ENCODE measurements around the gene AKIRIN1.

Gene AKIRIN1

GRCh38 chr1:38997901-38998190 is 6.8 kb downstream of the AKIRIN1 start:
- no peaks in the 10 kb centered on the region; the same call in 1 of the 2 replicates for H4K20me1 ChIP-seq (ENCODE audit: insufficient read depth, low read length)

DNA sequence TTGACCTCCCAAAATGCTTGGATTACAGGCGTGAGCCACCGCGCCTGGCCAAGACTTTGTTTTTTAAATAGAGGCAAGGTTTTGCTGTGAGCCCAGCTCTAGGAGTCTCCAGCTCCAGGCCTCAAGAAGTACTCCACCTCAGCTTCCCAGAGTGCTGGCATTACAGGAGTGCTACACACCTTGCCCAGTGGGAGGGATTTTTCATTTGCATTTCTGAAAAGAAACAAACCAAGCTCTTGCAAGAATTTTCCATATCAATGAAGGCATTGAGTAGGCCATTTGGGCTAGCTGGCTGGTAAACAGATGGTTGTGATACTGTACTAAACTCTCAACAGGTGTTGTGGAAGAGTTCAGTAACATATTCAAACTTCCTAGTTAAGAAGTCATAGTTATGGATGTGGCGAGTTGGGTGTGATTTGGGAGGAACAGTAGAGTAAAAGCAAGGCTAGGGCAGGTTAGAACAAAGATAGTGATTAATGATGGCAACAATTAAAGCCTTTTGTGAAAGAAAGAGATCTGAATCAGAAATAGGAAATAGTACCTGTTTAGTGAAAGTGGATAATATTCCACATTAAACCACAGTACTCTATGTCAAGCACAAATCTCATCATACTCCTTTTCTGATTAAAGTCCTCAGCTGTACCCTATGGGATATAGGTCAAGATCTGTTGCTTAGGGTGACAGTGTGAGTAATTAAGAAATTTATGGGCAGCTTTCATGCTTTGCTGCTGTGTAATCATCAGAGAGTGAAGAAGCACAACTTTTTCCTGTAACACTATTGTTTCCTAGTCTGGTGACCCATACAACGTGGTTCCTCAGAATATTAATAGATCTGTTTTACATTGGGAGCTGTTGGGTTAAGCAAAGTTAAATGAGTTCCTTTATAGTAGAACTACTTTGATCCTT is 10.7 kb downstream of the AKIRIN1 start:
- Histone ChIP-seq H4K20me1 (ENCODE audit: insufficient read depth, low read length) (no peaks in the 10 kb centered on the region; the same call in 1 of the 2 replicates), H3K27me3 (ENCODE audit: insufficient read depth, low read length) (no peaks in the 10 kb centered on the region), H3K9ac (ENCODE audit: low read length) (no peak overlapping the region), H3K4me3 (ENCODE audit: low read depth, low read length, poor library complexity, severe bottlenecking) (no peak overlapping the region), H3K9me3 (ENCODE audit: low read length) (no peaks in the 10 kb centered on the region), H3K36me3 (ENCODE audit: insufficient read depth, low read length) (peaks cover 99% of the 10 kb centered on the region), H3K79me2 (ENCODE audit: insufficient read depth, low read length) (peaks cover 12% of the 10 kb centered on the region; the same call in 1 of the 2 replicates), H2AFZ (ENCODE audit: low read length) (no peak overlapping the region), H3K4me1 (ENCODE audit: insufficient read depth, low read length, severe bottlenecking) (peaks cover 4% of the 10 kb centered on the region), H3F3A (ENCODE audit: insufficient read depth, low read length) (no peaks in the 10 kb centered on the region), H3K4me2 (ENCODE audit: low read length) (no peak overlapping the region), H3K9me2 (ENCODE audit: low read depth, low read length) (no peaks in the 10 kb centered on the region), H3K27ac (ENCODE audit: low read depth, low read length, poor library complexity, severe bottlenecking) (no peak overlapping the region)
- TF ChIP-seq CTCF (IDR thresholded peaks at IDR 0.05; ENCODE audit: low read length): no peak

More at GRCh38 chr1:38997901-38998190, 6.8 kb downstream of the AKIRIN1 start:
- no peak overlapping the region for H3K4me2 ChIP-seq (ENCODE audit: low read length)
- H3K4me3 ChIP-seq (ENCODE audit: low read depth, low read length, poor library complexity, severe bottlenecking): no peak overlapping the region
- no peak overlapping the region for H3K9ac ChIP-seq (ENCODE audit: low read length)
- no peaks in the 10 kb centered on the region for H3K9me3 ChIP-seq (ENCODE audit: low read length)
- no peaks in the 10 kb centered on the region for H3F3A ChIP-seq (ENCODE audit: insufficient read depth, low read length)
- H2AFZ ChIP-seq (ENCODE audit: low read length): no peak overlapping the region
- peaks cover 18% of the 10 kb centered on the region for H3K4me1 ChIP-seq (ENCODE audit: insufficient read depth, low read length, severe bottlenecking)
- H3K27ac ChIP-seq (ENCODE audit: low read depth, low read length, poor library complexity, severe bottlenecking): no peak overlapping the region
- no peaks in the 10 kb centered on the region for H3K9me2 ChIP-seq (ENCODE audit: low read depth, low read length)
- H3K27me3 ChIP-seq (ENCODE audit: insufficient read depth, low read length): no peaks in the 10 kb centered on the region
- H3K36me3 ChIP-seq (ENCODE audit: insufficient read depth, low read length): peaks cover 98% of the 10 kb centered on the region
- H3K79me2 ChIP-seq (ENCODE audit: insufficient read depth, low read length): peaks cover 37% of the 10 kb centered on the region
- TF ChIP-seq EZH2 (IDR thresholded peaks at IDR 0.05; ENCODE audit: borderline replicate concordance, low read length) (no peak), CTCF (IDR thresholded peaks at IDR 0.05; ENCODE audit: low read length) (no peak)

- H3K79me2 ChIP-seq (ENCODE audit: insufficient read depth, low read length): no peaks in the 10 kb centered on the region
- no peak for TF ChIP-seq EZH2 (IDR thresholded peaks at IDR 0.05; ENCODE audit: borderline replicate concordance, low read length)
- no peak for TF ChIP-seq CTCF (IDR thresholded peaks at IDR 0.05; ENCODE audit: low read length)
- H3F3A ChIP-seq (ENCODE audit: insufficient read depth, low read length): no peaks in the 10 kb centered on the region
- no peaks in the 10 kb centered on the region for H3K9me3 ChIP-seq (ENCODE audit: low read length)
- H3K4me3 ChIP-seq (ENCODE audit: low read depth, low read length, poor library complexity, severe bottlenecking): no peak overlapping the region
- peaks cover 99% of the 10 kb centered on the region for H3K36me3 ChIP-seq (ENCODE audit: insufficient read depth, low read length)
- H3K9me2 ChIP-seq (ENCODE audit: low read depth, low read length): no peaks in the 10 kb centered on the region
- H4K20me1 ChIP-seq (ENCODE audit: insufficient read depth, low read length): no peaks in the 10 kb centered on the region
- H3K27ac ChIP-seq (ENCODE audit: low read depth, low read length, poor library complexity, severe bottlenecking): no peak overlapping the region
- no peak overlapping the region for H3K4me2 ChIP-seq (ENCODE audit: low read length)
- H3K27me3 ChIP-seq (ENCODE audit: insufficient read depth, low read length): no peaks in the 10 kb centered on the region
- H2AFZ ChIP-seq (ENCODE audit: low read length): no peak overlapping the region
- no peaks in the 10 kb centered on the region for H3K4me1 ChIP-seq (ENCODE audit: insufficient read depth, low read length, severe bottlenecking)
- no peak overlapping the region for H3K9ac ChIP-seq (ENCODE audit: low read length)
These were observed 12.2 kb downstream of the AKIRIN1 start for GRCh38 chr1:39003281-39003680.

Data from OCI-LY1 (cell line).